GM13977 (cell line): ENCODE results near the gene MTCL1.

Source experiments
- DNase-seq: peaks from one replicate; pipeline ENCODE4 v3.0.0; 2012; ENCODE audit warnings: low spot score
- CTCF ChIP-seq: IDR thresholded peaks from 2 replicates; pipeline ENCODE4 v1.5.1; 2012; ENCODE audit warnings: mild to moderate bottlenecking, control low read depth; ENCODE audit not compliant: insufficient read depth; ENCODE audit errors: extremely low read depth, missing control alignments
- in situ Hi-C: fragments of 300-500 bp; cut with MboI; formaldehyde crosslinking; loops from one replicate; pipeline ENCODE4 v1.12.0; 2022; ENCODE audit warnings: low sequenced_read_pairs, low pct_unique_long_range_greater_than_20kb, mixed read lengths, inconsistent platforms; ENCODE audit not compliant: unreplicated experiment

MTCL1 gene

DNA sequence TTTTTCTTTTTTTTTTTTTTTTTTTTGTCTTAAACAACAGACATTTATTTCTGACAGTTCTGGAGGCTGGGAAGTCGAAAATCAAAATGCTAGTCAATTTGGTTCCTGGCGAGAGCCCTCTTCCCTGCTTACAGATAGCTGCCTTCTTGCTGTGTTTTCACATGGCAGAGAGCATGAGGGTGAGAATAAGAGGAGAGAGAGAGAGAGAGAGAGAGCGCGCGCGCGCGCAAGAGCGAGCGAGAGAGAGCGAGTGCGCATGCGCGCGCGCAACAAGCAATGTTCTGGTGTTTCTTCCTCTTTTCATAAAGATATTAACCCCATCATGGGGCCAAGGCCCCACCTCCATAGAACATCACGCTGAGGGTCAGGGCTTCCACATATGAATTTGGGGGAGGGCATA is 20.9 kb downstream of the MTCL1 start:
- TF ChIP-seq CTCF = no peak
- in situ Hi-C loops = no loop called here
- DNase-seq = no peak

GRCh38 chr18:8726963-8727705 is 21.8 kb downstream of the MTCL1 start:
- TF ChIP-seq CTCF = no peak
- in situ Hi-C loops = no loop called here
- DNase-seq = no peak

- TF ChIP-seq CTCF = no peak
- in situ Hi-C loops = no loop called here
- no peak for DNase-seq
Observed at GRCh38 chr18:8730080-8730827, 24.9 kb downstream of the MTCL1 start.

DNA sequence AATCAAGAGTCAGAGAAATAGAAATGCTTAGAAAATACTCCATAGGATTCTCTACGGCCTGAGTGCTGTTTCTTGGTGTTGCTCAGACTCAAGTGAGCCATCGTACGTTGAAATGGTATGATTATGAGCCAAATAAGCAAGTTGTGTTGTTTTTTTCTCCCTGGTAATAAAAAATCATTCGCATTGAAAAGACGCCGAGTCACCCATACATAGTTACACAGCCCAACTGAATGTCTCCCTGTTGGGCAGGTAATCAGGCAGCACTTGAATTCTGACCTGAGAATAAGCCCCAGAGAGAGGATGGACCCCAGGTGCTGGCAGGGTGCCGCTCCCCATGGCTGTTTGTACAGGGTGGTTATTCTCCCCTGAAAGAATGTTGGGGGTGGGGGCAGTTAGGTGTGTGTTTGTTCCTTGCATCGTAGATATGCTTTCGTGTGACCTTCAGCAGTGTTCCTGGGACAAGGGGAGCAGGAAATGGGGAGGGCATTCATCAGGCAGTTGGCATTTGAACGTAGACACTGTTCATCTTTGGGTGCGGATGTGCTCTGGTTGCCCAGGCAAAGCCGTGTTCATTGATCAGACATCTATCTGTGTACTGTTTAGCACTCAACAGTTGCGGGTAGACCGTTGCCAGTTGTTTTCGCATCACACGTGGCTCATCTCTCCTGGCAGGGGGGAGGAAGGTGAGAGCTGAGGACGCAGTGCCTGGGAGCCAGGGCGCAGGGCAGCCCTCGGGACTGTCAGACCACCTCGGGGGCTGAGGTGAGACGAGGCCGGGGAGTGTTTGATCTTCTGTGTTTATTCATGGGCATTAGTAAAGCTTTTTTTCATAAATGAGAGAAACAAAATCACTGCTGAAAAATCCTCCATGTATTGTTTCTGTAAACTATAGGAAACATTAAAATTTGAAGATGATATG is 27.3 kb downstream of the MTCL1 start:
- TF ChIP-seq CTCF = no peak
- no peak for DNase-seq
- in situ Hi-C loops = no loop called here

- in situ Hi-C loops = no loop called here
- no peak for TF ChIP-seq CTCF
- DNase-seq = no peak
Observed at GRCh38 chr18:8734496-8734895, 29.1 kb downstream of the MTCL1 start.

- no peak for TF ChIP-seq CTCF
- in situ Hi-C loops = no loop called here
- DNase-seq = no peak
Observed at GRCh38 chr18:8735274-8735673, 29.9 kb downstream of the MTCL1 start.
